Measurements from ENCODE around the gene ANGPT4. TPM values are rescaled to one million over a fixed set of nuclear protein-coding genes. Genes with fewer than 3 reads are reported as not detected.

Gene ANGPT4
- total RNA-seq, 4 donors from 2014 or later: 0.56 to 2.1 (median 0.71) TPM

GRCh38 chr20:825710-826421 is 90.3 kb downstream of the ANGPT4 start:
- no peak for TF ChIP-seq EP300 (IDR thresholded peaks at IDR 0.05)
- TF ChIP-seq, protein P1, sequence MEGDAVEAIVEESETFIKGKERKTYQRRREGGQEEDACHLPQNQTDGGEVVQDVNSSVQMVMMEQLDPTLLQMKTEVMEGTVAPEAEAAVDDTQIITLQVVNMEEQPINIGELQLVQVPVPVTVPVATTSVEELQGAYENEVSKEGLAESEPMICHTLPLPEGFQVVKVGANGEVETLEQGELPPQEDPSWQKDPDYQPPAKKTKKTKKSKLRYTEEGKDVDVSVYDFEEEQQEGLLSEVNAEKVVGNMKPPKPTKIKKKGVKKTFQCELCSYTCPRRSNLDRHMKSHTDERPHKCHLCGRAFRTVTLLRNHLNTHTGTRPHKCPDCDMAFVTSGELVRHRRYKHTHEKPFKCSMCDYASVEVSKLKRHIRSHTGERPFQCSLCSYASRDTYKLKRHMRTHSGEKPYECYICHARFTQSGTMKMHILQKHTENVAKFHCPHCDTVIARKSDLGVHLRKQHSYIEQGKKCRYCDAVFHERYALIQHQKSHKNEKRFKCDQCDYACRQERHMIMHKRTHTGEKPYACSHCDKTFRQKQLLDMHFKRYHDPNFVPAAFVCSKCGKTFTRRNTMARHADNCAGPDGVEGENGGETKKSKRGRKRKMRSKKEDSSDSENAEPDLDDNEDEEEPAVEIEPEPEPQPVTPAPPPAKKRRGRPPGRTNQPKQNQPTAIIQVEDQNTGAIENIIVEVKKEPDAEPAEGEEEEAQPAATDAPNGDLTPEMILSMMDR (IDR thresholded peaks at IDR 0.05): no peak
- peak in 1 of 2 donors; percentile 43 for DNase-seq (ENCODE audit: low spot score in 2 of 2)
- Histone ChIP-seq H3K4me1 (no peaks in the 10 kb centered on the region), H3K27ac (no peak overlapping the region), H3K4me3 (no peak overlapping the region), H3K36me3 (no peaks in the 10 kb centered on the region), H3K27me3 (no peaks in the 10 kb centered on the region), H3K9me3 (no peaks in the 10 kb centered on the region)
- WGBS: 85% methylated on average over 9 of the region's 9 CpGs

DNA sequence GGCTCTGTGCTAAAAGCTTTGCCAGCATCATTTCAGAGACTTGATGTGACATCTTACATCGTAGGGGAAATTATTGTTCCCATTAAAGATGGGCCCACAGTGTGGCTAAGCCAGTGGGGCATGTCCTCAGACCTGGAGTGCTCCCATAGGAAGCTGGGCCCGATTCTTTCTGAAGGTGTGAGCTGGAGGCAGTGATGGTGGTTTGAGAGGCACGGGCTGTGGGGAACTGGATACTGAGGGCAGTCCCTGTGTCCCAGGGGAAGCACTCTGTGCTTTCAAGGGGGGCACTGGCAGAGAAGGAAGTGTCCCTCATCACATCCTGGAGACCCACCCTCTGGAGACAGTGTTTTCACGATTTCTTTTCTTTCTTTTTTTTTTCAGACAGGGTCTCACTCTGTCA is 91.2 kb downstream of the ANGPT4 start:
- Histone ChIP-seq H3K4me3 (no peak overlapping the region), H3K9me3 (no peaks in the 10 kb centered on the region), H3K4me1 (no peaks in the 10 kb centered on the region), H3K27me3 (no peaks in the 10 kb centered on the region), H3K36me3 (no peaks in the 10 kb centered on the region), H3K27ac (no peak overlapping the region)
- 92% methylated on average over 4 of the region's 4 CpGs for WGBS
- TF ChIP-seq POLR2A (IDR thresholded peaks at IDR 0.05) (no peak), EP300 (IDR thresholded peaks at IDR 0.05) (no peak)
- no peak for DNase-seq (ENCODE audit: low spot score in 2 of 2)

DNA sequence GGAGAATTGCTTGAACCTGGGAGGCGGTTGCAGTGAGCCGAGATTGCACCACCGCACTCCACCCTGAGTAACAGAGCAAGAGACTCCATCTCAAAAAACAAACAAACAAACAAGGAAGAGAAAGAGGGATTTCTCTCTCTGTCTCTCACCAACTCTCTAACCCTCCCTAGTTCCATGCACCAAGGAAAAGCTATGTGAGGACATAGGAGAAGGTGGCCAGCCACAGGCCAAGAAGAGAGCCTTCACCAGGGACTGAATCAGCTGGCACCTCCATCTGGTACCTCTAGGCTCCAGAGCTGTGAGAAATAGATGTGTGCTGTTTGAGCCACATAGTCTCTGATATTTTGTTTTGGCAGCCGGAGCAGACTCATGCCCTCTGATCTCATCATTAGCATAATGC is 91.6 kb downstream of the ANGPT4 start:
- 96% methylated on average over 3 of the region's 4 CpGs for WGBS
- DNase-seq (ENCODE audit: low spot score in 2 of 2): no peak

DNA sequence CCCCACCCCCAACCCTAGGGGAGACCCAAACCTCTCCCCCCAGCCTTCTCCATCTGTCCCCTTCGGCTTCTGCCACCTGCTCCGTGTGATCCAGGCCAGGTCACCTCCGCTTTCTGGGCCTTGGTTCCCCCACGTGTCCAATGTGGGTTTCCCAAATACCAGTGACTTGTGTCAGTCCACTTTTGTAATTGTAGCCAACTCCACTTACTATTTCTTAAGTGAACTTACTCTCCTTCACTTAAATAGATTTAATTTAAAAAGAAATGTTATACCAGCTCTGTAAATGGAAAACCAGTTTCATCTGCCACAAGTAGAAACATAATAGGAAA is 92.6 kb downstream of the ANGPT4 start:
- TF ChIP-seq POLR2AphosphoS5 (IDR thresholded peaks at IDR 0.05): no peak
- TF ChIP-seq EP300 (IDR thresholded peaks at IDR 0.05): no peak
- TF ChIP-seq POLR2A (IDR thresholded peaks at IDR 0.05): no peak
- TF ChIP-seq, protein P1 (IDR thresholded peaks at IDR 0.05): no peak
- no peaks in the 10 kb centered on the region for H3K27me3 ChIP-seq
- 93% methylated on average over 4 of the region's 4 CpGs for WGBS
- H3K27ac ChIP-seq: no peak overlapping the region
- H3K4me3 ChIP-seq: no peak overlapping the region
- no peaks in the 10 kb centered on the region for H3K4me1 ChIP-seq
- no peaks in the 10 kb centered on the region for H3K36me3 ChIP-seq
- no peaks in the 10 kb centered on the region for H3K9me3 ChIP-seq
- no peak for DNase-seq (ENCODE audit: low spot score in 2 of 2)

More for the DNA sequence above, 91.6 kb downstream of the ANGPT4 start:
- Histone ChIP-seq H3K36me3 (no peaks in the 10 kb centered on the region), H3K4me1 (no peaks in the 10 kb centered on the region), H3K27ac (no peak overlapping the region), H3K4me3 (no peak overlapping the region), H3K9me3 (no peaks in the 10 kb centered on the region), H3K27me3 (no peaks in the 10 kb centered on the region)
- TF ChIP-seq EP300 (IDR thresholded peaks at IDR 0.05): no peak
- no peak for TF ChIP-seq POLR2AphosphoS5 (IDR thresholded peaks at IDR 0.05)
- TF ChIP-seq, protein P1 (IDR thresholded peaks at IDR 0.05): no peak
- no peak for TF ChIP-seq POLR2A (IDR thresholded peaks at IDR 0.05)

- WGBS: 92% methylated on average over 8 of the region's 12 CpGs
- no peaks in the 10 kb centered on the region for H3K4me1 ChIP-seq
- H3K27ac ChIP-seq: no peak overlapping the region
- no peaks in the 10 kb centered on the region for H3K27me3 ChIP-seq
- TF ChIP-seq EP300 (IDR thresholded peaks at IDR 0.05) (no peak), POLR2AphosphoS5 (IDR thresholded peaks at IDR 0.05) (no peak), POLR2A (IDR thresholded peaks at IDR 0.05) (no peak)
- TF ChIP-seq, protein P1 (IDR thresholded peaks at IDR 0.05): no peak
- H3K9me3 ChIP-seq: no peaks in the 10 kb centered on the region
- DNase-seq (ENCODE audit: low spot score in 2 of 2): no peak
- no peaks in the 10 kb centered on the region for H3K36me3 ChIP-seq
- H3K4me3 ChIP-seq: no peak overlapping the region
Measured at GRCh38 chr20:822651-823573, 93.2 kb downstream of the ANGPT4 start.

Data from suprapubic skin (tissue), 4 donors.